GM21576 (cell line): ENCODE data around the gene S100A11.
A peak's percentile ranks its signal among the peaks of the same experiment; 100 is the strongest.

Experiments
- ATAC-seq: cut with Tn5 transposase; IDR thresholded peaks from one replicate; pipeline ENCODE4 v1.9.1; 2021; ENCODE audit warnings: mild to moderate bottlenecking, moderate library complexity; ENCODE audit not compliant: unreplicated experiment

The S100A11 gene

GRCh38 chr1:151986501-151987190 is 50.2 kb downstream of the S100A11 start:
- ATAC-seq = no peak

- no peak for ATAC-seq
These were observed 51.0 kb downstream of the S100A11 start for GRCh38 chr1:151985768-151986167.

GRCh38 chr1:151985270-151985669 is 51.5 kb downstream of the S100A11 start:
- no peak for ATAC-seq

- ATAC-seq = peak; percentile 73
These were observed 52.4 kb downstream of the S100A11 start for GRCh38 chr1:151984313-151984956.
